Gastroesophageal sphincter (tissue), 4 donors: ENCODE data around the gene UBE2S. TPM values are rescaled to one million over a fixed set of nuclear protein-coding genes. Genes with fewer than 3 reads are reported as not detected.

ENCODE experiments used
- ATAC-seq: fragments of 150-250 bp; one replicate; pipeline ENCODE4 v1.9.1; 2016; ENCODE audit warnings: mild to moderate bottlenecking, moderate library complexity
- H3K27ac ChIP-seq, 4 donors: fragments of 200-600 bp; sonication (generic) in 3 of 4; 1 replicate in 3 of 4; 2 replicates in 1 of 4; pipeline ENCODE4 v1.5.1; 2016 to 2019
- H3K27me3 ChIP-seq: fragments of 200-600 bp; sonication (generic); one replicate; pipeline ENCODE4 v1.5.1; 2019
- H3K36me3 ChIP-seq, 2 donors: fragments of 200-600 bp; sonication (generic); one replicate each; pipeline ENCODE4 v1.5.1; 2019; ENCODE audit warnings: control low read depth in 1 of 2
- H3K4me1 ChIP-seq, 3 donors: fragments of 200-600 bp; sonication (generic); 1 replicate in 2 of 3; 2 replicates in 1 of 3; pipeline ENCODE4 v1.5.1; 2016 to 2019; ENCODE audit warnings: control low read depth in 2 of 3
- H3K4me3 ChIP-seq, 2 donors: fragments of 200-600 bp; sonication (generic); one replicate each; pipeline ENCODE4 v1.5.1; 2019; ENCODE audit warnings: mild to moderate bottlenecking in 1 of 2, moderate library complexity in 1 of 2
- H3K9me3 ChIP-seq, 3 donors: fragments of 200-600 bp; sonication (generic); one replicate each; pipeline ENCODE4 v1.5.1; 2017 to 2019; ENCODE audit warnings: control low read depth in 2 of 3
- EP300 ChIP-seq: sonication (generic); formaldehyde crosslinking; IDR thresholded peaks from one replicate; pipeline ENCODE4 v1.6.1; 2017; ENCODE audit warnings: antibody characterized with exemption, mild to moderate bottlenecking
- POLR2A ChIP-seq, 2 donors: fragments of 450-650 bp; IDR thresholded peaks; one replicate each; pipeline ENCODE4 v1.6.1; 2017; ENCODE audit warnings: antibody characterized with exemption in 2 of 2, mild to moderate bottlenecking in 2 of 2, moderate library complexity in 1 of 2
- POLR2AphosphoS5 ChIP-seq: sonication (generic); formaldehyde crosslinking; IDR thresholded peaks from one replicate; pipeline ENCODE4 v1.6.1; 2017; ENCODE audit warnings: antibody characterized with exemption
- WGBS, 2 donors: methylation state at CpG; one replicate each; pipeline ENCODE4 v1.1.5; 2018; ENCODE audit warnings: low coverage in 1 of 2; 5-methylcytosine and 5-hydroxymethylcytosine counted together
- total RNA-seq, 4 donors: library from RNA; depleted of rRNA; stranded (reverse); fragments of >200 nt; gene quantifications; one replicate each; pipeline ENCODE4 v1.1.0, GENCODE V29; 2016
- TF ChIP-seq, protein P1 (sequence below), 4 experiments: fragments of 200-600 bp in 2 of 4; fragments of 450-650 bp in 2 of 4; sonication (generic) in 1 of 4; IDR thresholded peaks; one replicate each; pipeline ENCODE4 v1.5.1; 2017 to 2019; ENCODE audit warnings: antibody characterized with exemption in 4 of 4, mild to moderate bottlenecking in 2 of 4, moderate library complexity in 2 of 4

Gene UBE2S
- total RNA-seq, 4 donors from 2014 or later: 12.6 to 17.7 (median 15.4) TPM

- Histone ChIP-seq H3K27ac (no peak within 1 kb of the TSS), H3K36me3 (no peaks in the 10 kb centered on the region), H3K4me3 (peak within 1 kb of the TSS in 1 of 2 donors; percentile 38), H3K27me3 (peaks cover 98% of the 10 kb centered on the region), H3K4me1 (peaks cover 0 to 30% (median 13%) of the 10 kb centered on the region in 3 donors), H3K9me3 (no peaks in the 10 kb centered on the region)
- TF ChIP-seq, protein P1, sequence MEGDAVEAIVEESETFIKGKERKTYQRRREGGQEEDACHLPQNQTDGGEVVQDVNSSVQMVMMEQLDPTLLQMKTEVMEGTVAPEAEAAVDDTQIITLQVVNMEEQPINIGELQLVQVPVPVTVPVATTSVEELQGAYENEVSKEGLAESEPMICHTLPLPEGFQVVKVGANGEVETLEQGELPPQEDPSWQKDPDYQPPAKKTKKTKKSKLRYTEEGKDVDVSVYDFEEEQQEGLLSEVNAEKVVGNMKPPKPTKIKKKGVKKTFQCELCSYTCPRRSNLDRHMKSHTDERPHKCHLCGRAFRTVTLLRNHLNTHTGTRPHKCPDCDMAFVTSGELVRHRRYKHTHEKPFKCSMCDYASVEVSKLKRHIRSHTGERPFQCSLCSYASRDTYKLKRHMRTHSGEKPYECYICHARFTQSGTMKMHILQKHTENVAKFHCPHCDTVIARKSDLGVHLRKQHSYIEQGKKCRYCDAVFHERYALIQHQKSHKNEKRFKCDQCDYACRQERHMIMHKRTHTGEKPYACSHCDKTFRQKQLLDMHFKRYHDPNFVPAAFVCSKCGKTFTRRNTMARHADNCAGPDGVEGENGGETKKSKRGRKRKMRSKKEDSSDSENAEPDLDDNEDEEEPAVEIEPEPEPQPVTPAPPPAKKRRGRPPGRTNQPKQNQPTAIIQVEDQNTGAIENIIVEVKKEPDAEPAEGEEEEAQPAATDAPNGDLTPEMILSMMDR (IDR thresholded peaks at IDR 0.05): no peak
- no peak for TF ChIP-seq POLR2AphosphoS5
- TF ChIP-seq POLR2A (IDR thresholded peaks at IDR 0.05): no peak
- no peak for TF ChIP-seq EP300
- ATAC-seq: no peak
- WGBS, 2 donors: 6% methylated on average over 12 of the region's 32 CpGs; no CpG with 5 or more reads in 1 of the 2 donors
Observed at GRCh38 chr19:55370305-55370988, 37.1 kb downstream of the UBE2S start, which contains the start of gene IL11. Gene IL11, minus strand, starts transcription at chr19:55370463. Its CDS starts 153 bp downstream, at chr19:55370310.

DNA sequence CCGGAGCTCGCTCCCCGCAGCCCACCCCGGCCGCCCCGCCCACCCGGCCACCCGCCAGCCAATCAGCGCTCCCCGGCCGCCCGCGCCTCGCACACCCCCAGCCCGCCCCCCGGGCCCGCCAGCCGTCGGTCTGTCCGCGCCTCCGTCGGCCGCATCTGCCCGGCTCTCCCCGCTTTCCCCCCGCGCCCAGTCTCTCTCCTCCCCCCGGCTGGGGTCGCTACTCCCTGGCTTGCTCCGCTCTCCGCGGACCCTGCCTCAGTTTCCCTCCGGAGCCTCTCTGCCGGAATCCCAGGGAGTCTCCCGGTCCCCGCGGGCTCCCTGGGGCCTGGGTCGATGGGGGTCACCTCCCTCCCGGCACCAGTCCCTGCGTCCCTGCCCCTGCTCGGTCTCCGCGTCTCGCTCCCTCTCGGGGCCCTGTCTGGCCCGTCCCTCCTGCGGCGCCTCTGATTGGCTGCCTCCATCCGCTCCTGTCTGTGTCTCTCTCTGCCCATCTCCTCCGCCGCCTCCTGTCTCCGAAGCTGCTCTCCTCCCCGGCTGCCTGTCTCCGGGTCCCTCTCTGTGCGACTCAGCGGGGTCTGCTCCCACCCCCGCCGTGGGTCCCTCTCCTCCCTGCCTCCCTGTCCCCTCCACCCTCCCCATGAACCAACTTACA, 37.8 kb downstream of the UBE2S start:
- Histone ChIP-seq H3K36me3 (no peaks in the 10 kb centered on the region), H3K27me3 (peaks cover 98% of the 10 kb centered on the region), H3K4me1 (peaks cover 0 to 30% (median 13%) of the 10 kb centered on the region in 3 donors), H3K4me3 (peak overlapping the region in 1 of 2 donors; percentile 38), H3K9me3 (no peaks in the 10 kb centered on the region), H3K27ac (no peak overlapping the region)
- WGBS, 2 donors: 0% methylated on average over 6 to 8 of the region's 59 CpGs
- ATAC-seq: peak; percentile 52
- TF ChIP-seq POLR2AphosphoS5: no peak
- TF ChIP-seq EP300: no peak
- TF ChIP-seq, protein P1 (IDR thresholded peaks at IDR 0.05): no peak
- no peak for TF ChIP-seq POLR2A (IDR thresholded peaks at IDR 0.05)

- TF ChIP-seq POLR2A (IDR thresholded peaks at IDR 0.05) (no peak), POLR2AphosphoS5 (no peak), EP300 (no peak)
- TF ChIP-seq, protein P1 (IDR thresholded peaks at IDR 0.05): no peak
- Histone ChIP-seq H3K9me3 (no peaks in the 10 kb centered on the region), H3K4me3 (peak overlapping the region in 1 of 2 donors; percentile 38), H3K27me3 (peaks cover 94% of the 10 kb centered on the region), H3K36me3 (no peaks in the 10 kb centered on the region), H3K27ac (no peak overlapping the region), H3K4me1 (peaks cover 0 to 24% (median 10%) of the 10 kb centered on the region in 3 donors)
- WGBS, 2 donors: 0% methylated on average over 1 of the region's 54 CpGs; no CpG with 5 or more reads in 1 of the 2 donors
- ATAC-seq: peak; percentile 29
Observed at GRCh38 chr19:55368701-55369563, 38.7 kb downstream of the UBE2S start.

DNA sequence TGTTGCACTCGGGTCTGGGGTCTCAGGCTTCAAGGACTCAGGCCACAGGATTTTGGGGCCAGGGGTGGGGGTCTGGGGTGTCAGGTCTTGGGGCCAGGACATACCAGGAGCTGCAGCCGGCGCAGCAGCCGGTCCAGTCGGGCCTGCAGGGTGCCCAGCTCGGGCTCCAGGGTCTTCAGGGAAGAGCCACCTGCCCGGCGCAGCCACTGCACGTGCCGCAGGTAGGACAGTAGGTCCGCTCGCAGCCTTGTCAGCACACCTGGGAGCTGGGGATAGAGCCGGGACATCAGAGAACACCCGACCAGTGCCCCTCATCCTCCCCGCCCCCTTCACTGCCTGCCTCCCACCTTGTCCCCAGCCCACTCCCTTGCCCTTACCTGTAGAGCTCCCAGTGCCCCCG, 39.5 kb downstream of the UBE2S start:
- no peak for ATAC-seq
- TF ChIP-seq POLR2A (IDR thresholded peaks at IDR 0.05) (no peak), POLR2AphosphoS5 (no peak), EP300 (no peak)
- TF ChIP-seq, protein P1 (IDR thresholded peaks at IDR 0.05): no peak
- Histone ChIP-seq H3K4me1 (peaks cover 0 to 21% (median 10%) of the 10 kb centered on the region in 3 donors), H3K27ac (no peak overlapping the region), H3K4me3 (no peak overlapping the region), H3K9me3 (no peaks in the 10 kb centered on the region), H3K36me3 (no peaks in the 10 kb centered on the region), H3K27me3 (peaks cover 85% of the 10 kb centered on the region)
- WGBS, 2 donors: no CpG with 5 or more reads among the region's 16 CpGs
